Measurements from ENCODE around the gene KCNA1.

KCNA1 gene

GRCh38 chr12:4961311-4961710 is 51.6 kb downstream of the KCNA1 start:
- DNase-seq = no peak

- DNase-seq = peak; percentile 20
Observed at GRCh38 chr12:4962539-4963486, 53.1 kb downstream of the KCNA1 start.
